Pancreas (tissue), 10 donors: ENCODE measurements around the gene PSME1. TPM values are rescaled to one million over a fixed set of nuclear protein-coding genes. Genes with fewer than 3 reads are reported as not detected.
"Not testable (repeated sequence)": the region's sequence is repeated elsewhere in the genome, so short reads cannot be mapped to it uniquely, and the experiment has no call there.

Experiments
- ATAC-seq, 4 donors: fragments of 200-7000 bp; cut with Tn5 transposase; one replicate each; pipeline versions ENCODE4 v1.8.0 to v1.9.1; 2020; ENCODE audit warnings: mild to moderate bottlenecking in 4 of 4, moderate library complexity in 4 of 4
- DNase-seq, 6 donors: peaks; one replicate each; pipeline ENCODE4 v3.0.0-alpha.2; 2020
- FAIRE-seq: peaks from 2 replicates; lab custom pipeline; 2012; peaks lifted over from hg19 to GRCh38; lab: Jason Lieb, UNC
- H3K27ac ChIP-seq, 4 donors: fragments of 200-600 bp; sonication (generic); 1 replicate in 3 of 4; 2 replicates in 1 of 4; pipeline versions ENCODE4 v1.5.0 to v1.8.0; 2020
- H3K27me3 ChIP-seq, 4 donors: fragments of 200-600 bp; one replicate each; pipeline ENCODE4 v1.8.0; 2021
- H3K36me3 ChIP-seq, 3 donors: fragments of 200-600 bp; sonication (generic) in 1 of 3; one replicate each; pipeline versions ENCODE4 v1.5.0 to v1.8.0; 2020 to 2021
- H3K4me1 ChIP-seq, 3 donors: fragments of 200-600 bp; one replicate each; pipeline ENCODE4 v1.8.0; 2021
- H3K4me3 ChIP-seq, 4 donors: fragments of 200-600 bp; sonication (generic) in 2 of 4; one replicate each; pipeline versions ENCODE4 v1.5.0 to v1.8.0; 2020 to 2021
- H3K9me3 ChIP-seq, 4 donors: fragments of 200-600 bp; one replicate each; pipeline ENCODE4 v1.8.0; 2021
- CTCF ChIP-seq, 4 donors: fragments of 200-600 bp; sonication (generic) in 3 of 4; IDR thresholded peaks; one replicate each; pipeline versions ENCODE4 v1.5.0 to v1.8.0; 2021; ENCODE audit warnings: antibody characterized with exemption in 4 of 4
- WGBS, 2 donors: extraction: QIAGEN DNeasy Blood & Tissue Kit; methylation state at CpG; one replicate each; pipeline ENCODE4 v1.1.7; 2013; 5-methylcytosine and 5-hydroxymethylcytosine counted together
- intact Hi-C, 3 donors: fragments of 100-400 bp; cut with DNase I; formaldehyde crosslinking; loops; one replicate each; pipeline versions ENCODE4 v1.11.1 to v1.14.2; 2022
- polyA plus RNA-seq, 2 donors: library from polyadenylated mRNA; stranded (reverse); fragments of 200-250 nt; gene quantifications; one replicate each; pipeline ENCODE4 v1.2.3, GENCODE V29; 2013
- total RNA-seq, 6 donors: library from RNA; stranded (reverse); fragmentation: NEBNext Ultra II Directional in 4 of 6; extraction: Animal tissue kit (Norgen Biotek cat#: 25700) in 4 of 6; gene quantifications; one replicate each; pipeline versions ENCODE4 v1.2.1 to v1.2.4, GENCODE V29; 2021 to 2023
- donor health status: healthy with polysubstance abuse.
- donor health status: DM: no; HTN: no; CAD: no; lungs with moderate emphysema.
- donor health status: DM: no; HTN: no; CAD: no.
- donor health status: control.
- donor health status: control.
- donor health status: Bipolar disorder and iron deficiency.
- donor health status: DM: yes; HTN: yes; CAD: no.
- donor health status: DM: no; HTN: no; CAD: no.
- donor health status: DM: no; HTN: no; CAD: no.
- donor health status: DM: yes; HTN: yes; CAD: no.

The PSME1 gene
- total and polyA plus RNA-seq, 8 donors, result 46.4 to 132 (median 84.6) TPM

DNA sequence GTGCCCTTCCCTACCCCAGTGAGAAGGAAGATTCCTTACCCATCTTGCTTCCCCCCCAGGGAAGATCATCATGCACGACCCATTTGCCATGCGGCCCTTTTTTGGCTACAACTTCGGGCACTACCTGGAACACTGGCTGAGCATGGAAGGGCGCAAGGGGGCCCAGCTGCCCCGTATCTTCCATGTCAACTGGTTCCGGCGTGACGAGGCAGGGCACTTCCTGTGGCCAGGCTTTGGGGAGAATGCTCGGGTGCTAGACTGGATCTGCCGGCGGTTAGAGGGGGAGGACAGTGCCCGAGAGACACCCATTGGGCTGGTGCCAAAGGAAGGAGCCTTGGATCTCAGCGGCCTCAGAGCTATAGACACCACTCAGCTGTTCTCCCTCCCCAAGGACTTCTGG is 32.5 kb upstream of the PSME1 start:
- H3K4me1 ChIP-seq, result peaks cover 4 to 11% (median 5%) of the 10 kb centered on the region in 3 donors
- no peaks in the 10 kb centered on the region for H3K27me3 ChIP-seq
- TF ChIP-seq CTCF (IDR thresholded peaks at IDR 0.05), result no peak
- FAIRE-seq (no peak), ATAC-seq (no peak), DNase-seq (peak in 1 of 6 donors; percentile 55)
- WGBS, 2 donors, result 93 to 95% methylated on average over 13 of the region's 13 CpGs
- no peak overlapping the region for H3K27ac ChIP-seq
- intact Hi-C loops, result no loop called here
- no peaks in the 10 kb centered on the region for H3K36me3 ChIP-seq
- no peak overlapping the region for H3K4me3 ChIP-seq
- H3K9me3 ChIP-seq, result no peaks in the 10 kb centered on the region

- H3K27me3 ChIP-seq, H3K27ac ChIP-seq, H3K4me3 ChIP-seq, FAIRE-seq, H3K36me3 ChIP-seq, DNase-seq, H3K9me3 ChIP-seq, intact Hi-C loops, ATAC-seq: not testable (repeated sequence)
- WGBS, 2 donors, result 90 to 91% methylated on average over 8 of the region's 8 CpGs
- H3K4me1 ChIP-seq, result peaks cover 3 to 19% (median 11%) of the 10 kb centered on the region in 3 donors
Observed at GRCh38 chr14:24105609-24106239, 30.3 kb upstream of the PSME1 start.

- no peak for DNase-seq
- no peak for TF ChIP-seq CTCF (IDR thresholded peaks at IDR 0.05)
- H3K36me3 ChIP-seq, result no peaks in the 10 kb centered on the region
- intact Hi-C loops, result no loop called here
- no peak for FAIRE-seq
- H3K27me3 ChIP-seq, result no peaks in the 10 kb centered on the region
- no peaks in the 10 kb centered on the region for H3K9me3 ChIP-seq
- WGBS, 2 donors, result 71 to 77% methylated on average over 4 of the region's 4 CpGs
- H3K27ac ChIP-seq, result no peak overlapping the region
- peaks cover 3 to 23% (median 16%) of the 10 kb centered on the region in 3 donors for H3K4me1 ChIP-seq
- ATAC-seq, result peak in 1 of 4 donors; percentile 10
- no peak overlapping the region for H3K4me3 ChIP-seq
Observed at GRCh38 chr14:24106672-24107271, 29.2 kb upstream of the PSME1 start.

DNA sequence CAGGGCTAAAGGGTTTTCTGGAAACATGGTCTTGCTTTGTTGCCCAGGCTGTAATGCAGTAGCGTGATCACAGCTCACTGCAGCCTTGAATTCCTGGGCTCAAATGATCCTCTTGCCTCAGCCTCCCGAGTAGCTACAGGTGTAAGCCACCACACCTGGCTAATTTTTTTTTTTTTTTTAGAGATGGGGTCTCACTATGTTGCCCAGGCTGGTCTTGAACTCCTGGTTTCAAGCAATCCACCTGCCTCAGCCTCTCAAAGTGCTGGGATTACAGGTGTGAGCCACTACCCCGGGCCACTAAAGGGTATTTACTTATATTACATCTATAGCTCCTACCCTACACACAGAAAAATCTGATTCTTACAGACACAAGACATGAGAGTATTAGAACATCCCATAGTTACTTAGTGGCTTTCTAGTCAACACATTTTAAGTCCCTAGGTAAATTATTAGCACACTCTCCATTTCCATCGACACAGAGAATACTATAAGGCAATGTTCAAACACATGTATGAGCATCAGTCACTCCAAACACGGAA is 27.6 kb upstream of the PSME1 start:
- Histone ChIP-seq H3K36me3 (no peaks in the 10 kb centered on the region), H3K27ac (peak overlapping the region in 2 of 4 donors; percentile 72 to 80), H3K27me3 (no peaks in the 10 kb centered on the region), H3K4me3 (no peak overlapping the region), H3K4me1 (peaks cover 3 to 25% (median 16%) of the 10 kb centered on the region in 3 donors), H3K9me3 (no peaks in the 10 kb centered on the region)
- no peak for FAIRE-seq
- ATAC-seq, result peak in 1 of 4 donors; percentile 11
- intact Hi-C loops, result no loop called here
- 30% methylated on average over 5 of the region's 5 CpGs for WGBS, 2 donors
- no peak for TF ChIP-seq CTCF (IDR thresholded peaks at IDR 0.05)
- no peak for DNase-seq

DNA sequence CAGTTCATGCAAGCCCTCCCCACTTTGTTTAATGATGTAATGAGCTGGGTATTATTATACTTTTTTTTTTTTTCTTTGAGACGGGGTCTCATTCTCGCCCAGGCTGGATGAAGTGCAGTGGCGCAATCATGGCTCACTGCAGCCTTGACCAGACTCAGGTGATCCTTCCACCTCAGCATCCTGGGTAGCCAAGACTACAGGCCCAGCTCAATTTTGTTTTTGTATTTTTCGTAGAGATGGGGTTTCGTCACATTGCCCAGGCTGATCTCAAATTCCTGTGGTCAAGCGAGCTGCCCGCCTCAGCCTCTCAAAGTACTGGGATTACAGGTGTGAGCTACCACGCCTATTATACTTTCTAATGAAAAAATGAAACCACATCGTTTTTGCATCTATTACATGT is 25.9 kb upstream of the PSME1 start:
- Histone ChIP-seq H3K27ac (peak overlapping the region in 2 of 4 donors; percentile 45 to 50), H3K4me3 (no peak overlapping the region), H3K36me3 (no peaks in the 10 kb centered on the region), H3K9me3 (no peaks in the 10 kb centered on the region), H3K4me1 (peaks cover 3 to 27% (median 16%) of the 10 kb centered on the region in 3 donors), H3K27me3 (no peaks in the 10 kb centered on the region)
- no peak for FAIRE-seq
- 76 to 78% methylated on average over 9 of the region's 9 CpGs for WGBS, 2 donors
- intact Hi-C loops, result no loop called here
- ATAC-seq, result no peak
- TF ChIP-seq CTCF (IDR thresholded peaks at IDR 0.05), result no peak
- DNase-seq, result no peak
